HEK293 (cell line): ENCODE measurements around the gene PTPRN2.

Experiments used
- CTCF ChIA-PET: fragments of 350-600 bp; formaldehyde crosslinking; extraction: SDS; loops from one replicate; lab custom pipeline; 2021; ENCODE audit warnings: antibody characterized with exemption; lab: Yijun Ruan, JAX
- POLR2A ChIA-PET: fragments of 300-600 bp; formaldehyde crosslinking; extraction: SDS; loops from one replicate; lab custom pipeline; 2020; ENCODE audit warnings: antibody characterized with exemption, inconsistent platforms; lab: Yijun Ruan, JAX
- H3K27ac ChIP-seq: fragments of 200-500 bp; sonication (Bioruptor generic); 2 replicates; pipeline ENCODE4 v1.5.1; 2014; ENCODE audit warnings: low read depth, low read length, control low read depth, inconsistent platforms; ENCODE audit errors: extremely low read depth
- H3K36me3 ChIP-seq, 2 experiments: fragments of 200-500 bp in 1 of 2; sonication (Bioruptor generic) in 1 of 2; 1 replicate in 1 of 2; 2 replicates in 1 of 2; pipeline ENCODE4 v1.5.1; 2014 to 2017; ENCODE audit warnings: inconsistent platforms in 2 of 2, low read length in 2 of 2; ENCODE audit not compliant: control insufficient read depth in 2 of 2, insufficient read depth in 1 of 2
- H3K4me1 ChIP-seq: fragments of 200-500 bp; sonication (Bioruptor generic); 2 replicates; pipeline ENCODE4 v1.5.1; 2014; ENCODE audit warnings: mild to moderate bottlenecking, low read length, inconsistent platforms; ENCODE audit not compliant: control insufficient read depth, insufficient read depth
- H3K4me3 ChIP-seq: 2 replicates; pipeline ENCODE4 v1.5.1; 2011; ENCODE audit warnings: low read depth, mild to moderate bottlenecking, control low read depth, low read length, moderate library complexity
- H3K9me3 ChIP-seq: fragments of 200-500 bp; sonication (Bioruptor generic); 2 replicates; pipeline ENCODE4 v1.5.1; 2014; ENCODE audit warnings: low read depth, low read length, inconsistent platforms; ENCODE audit not compliant: control insufficient read depth, insufficient read depth
- ATF2 ChIP-seq: fragments of 450-650 bp; formaldehyde crosslinking; IDR thresholded peaks from 2 replicates; pipeline ENCODE4 v1.5.1; 2016; ENCODE audit warnings: missing biosample characterization, missing genetic modification characterization, low read depth
- FEZF1 ChIP-seq: fragments of 450-650 bp; formaldehyde crosslinking; IDR thresholded peaks from 2 replicates; pipeline ENCODE4 v1.5.1; 2016; ENCODE audit warnings: missing biosample characterization, missing genetic modification characterization
- GLI4 ChIP-seq: fragments of 450-650 bp; formaldehyde crosslinking; IDR thresholded peaks from 2 replicates; pipeline ENCODE4 v1.5.1; 2016; ENCODE audit warnings: missing biosample characterization, missing genetic modification characterization
- KLF1 ChIP-seq: fragments of 450-650 bp; formaldehyde crosslinking; IDR thresholded peaks from 2 replicates; pipeline ENCODE4 v1.5.1; 2016; ENCODE audit warnings: missing biosample characterization, missing genetic modification characterization
- KLF8 ChIP-seq: fragments of 450-650 bp; formaldehyde crosslinking; IDR thresholded peaks from 2 replicates; pipeline ENCODE4 v1.5.1; 2016; ENCODE audit warnings: missing biosample characterization, missing genetic modification characterization
- MZF1 ChIP-seq: fragments of 450-650 bp; formaldehyde crosslinking; IDR thresholded peaks from 2 replicates; pipeline ENCODE4 v1.5.1; 2017; ENCODE audit warnings: missing biosample characterization, missing genetic modification characterization, borderline replicate concordance
- OVOL3 ChIP-seq: fragments of 450-650 bp; formaldehyde crosslinking; IDR thresholded peaks from 2 replicates; pipeline ENCODE4 v1.5.1; 2016; ENCODE audit warnings: missing biosample characterization, missing genetic modification characterization
- PATZ1 ChIP-seq: fragments of 450-650 bp; formaldehyde crosslinking; IDR thresholded peaks from 2 replicates; pipeline ENCODE4 v1.5.1; 2016; ENCODE audit warnings: missing biosample characterization, missing genetic modification characterization
- PRDM10 ChIP-seq: fragments of 450-650 bp; formaldehyde crosslinking; IDR thresholded peaks from 2 replicates; pipeline ENCODE4 v1.5.1; 2016; ENCODE audit warnings: missing biosample characterization, missing genetic modification characterization
- REPIN1 ChIP-seq: fragments of 450-650 bp; formaldehyde crosslinking; IDR thresholded peaks from 2 replicates; pipeline ENCODE4 v1.5.1; 2017; ENCODE audit warnings: missing biosample characterization, missing genetic modification characterization, low read depth
- ZBTB21 ChIP-seq: fragments of 450-650 bp; formaldehyde crosslinking; IDR thresholded peaks from 2 replicates; pipeline ENCODE4 v1.5.1; 2017; ENCODE audit warnings: missing biosample characterization, missing genetic modification characterization
- ZBTB26 ChIP-seq: fragments of 450-650 bp; formaldehyde crosslinking; optimal IDR thresholded peaks from 2 replicates; pipeline ENCODE3; 2016; ENCODE audit warnings: missing biosample characterization, mild to moderate bottlenecking, missing genetic modification characterization
- ZBTB7A ChIP-seq: fragments of 450-650 bp; formaldehyde crosslinking; IDR thresholded peaks from 2 replicates; pipeline ENCODE4 v1.5.1; 2016; ENCODE audit warnings: low read depth, missing biosample characterization, missing genetic modification characterization
- ZNF121 ChIP-seq: fragments of 450-650 bp; formaldehyde crosslinking; IDR thresholded peaks from 2 replicates; pipeline ENCODE4 v1.5.1; 2016; ENCODE audit warnings: missing biosample characterization, missing genetic modification characterization
- ZNF132 ChIP-seq: fragments of 450-650 bp; formaldehyde crosslinking; IDR thresholded peaks from 2 replicates; pipeline ENCODE4 v1.5.1; 2017; ENCODE audit warnings: missing biosample characterization, missing genetic modification characterization, borderline replicate concordance
- ZNF2 ChIP-seq: fragments of 450-650 bp; formaldehyde crosslinking; IDR thresholded peaks from 2 replicates; pipeline ENCODE4 v1.5.1; 2016; ENCODE audit warnings: missing biosample characterization, missing genetic modification characterization
- ZNF221 ChIP-seq: fragments of 450-650 bp; formaldehyde crosslinking; IDR thresholded peaks from 2 replicates; pipeline ENCODE4 v1.5.1; 2017; ENCODE audit warnings: missing biosample characterization, missing genetic modification characterization, borderline replicate concordance
- ZNF423 ChIP-seq: fragments of 450-650 bp; formaldehyde crosslinking; IDR thresholded peaks from 2 replicates; pipeline ENCODE4 v1.5.1; 2016; ENCODE audit warnings: missing biosample characterization, missing genetic modification characterization
- ZNF473 ChIP-seq: fragments of 450-650 bp; formaldehyde crosslinking; IDR thresholded peaks from 2 replicates; pipeline ENCODE4 v1.5.1; 2017; ENCODE audit warnings: missing biosample characterization, missing genetic modification characterization
- ZNF488 ChIP-seq: fragments of 450-650 bp; formaldehyde crosslinking; IDR thresholded peaks from 2 replicates; pipeline ENCODE4 v1.5.1; 2016; ENCODE audit warnings: missing biosample characterization, missing genetic modification characterization
- ZNF544 ChIP-seq: fragments of 450-650 bp; formaldehyde crosslinking; IDR thresholded peaks from 2 replicates; pipeline ENCODE4 v1.5.0; 2017; ENCODE audit warnings: missing biosample characterization, missing genetic modification characterization
- ZNF555 ChIP-seq: fragments of 450-650 bp; formaldehyde crosslinking; conservative IDR thresholded peaks from 2 replicates; pipeline ENCODE4 v1.5.1; 2017; ENCODE audit warnings: missing biosample characterization, mild to moderate bottlenecking, missing genetic modification characterization, inconsistent platforms
- ZNF558 ChIP-seq: fragments of 450-650 bp; formaldehyde crosslinking; IDR thresholded peaks from 2 replicates; pipeline ENCODE4 v1.5.1; 2016; ENCODE audit warnings: missing biosample characterization, missing genetic modification characterization
- ZNF777 ChIP-seq: fragments of 450-650 bp; formaldehyde crosslinking; IDR thresholded peaks from 2 replicates; pipeline ENCODE4 v1.5.1; 2017; ENCODE audit warnings: missing biosample characterization, missing genetic modification characterization, borderline replicate concordance
- ZNF843 ChIP-seq: fragments of 450-650 bp; formaldehyde crosslinking; IDR thresholded peaks from 2 replicates; pipeline ENCODE4 v1.5.1; 2016; ENCODE audit warnings: missing biosample characterization, missing genetic modification characterization
- ZXDB ChIP-seq: fragments of 450-650 bp; formaldehyde crosslinking; IDR thresholded peaks from 2 replicates; pipeline ENCODE4 v1.5.1; 2016; ENCODE audit warnings: missing biosample characterization, missing genetic modification characterization

Gene PTPRN2

GRCh38 chr7:158278745-158279320, 308.8 kb downstream of the PTPRN2 start:
- POLR2A ChIA-PET, result no interaction called here
- CTCF ChIA-PET, result interaction anchor here (0.7 kb wide), 1 partner anchor 917 kb away, joined by 3 read pairs; no protein-coding TSS in a partner anchor
- Histone ChIP-seq H3K4me3 (no peak overlapping the region), H3K4me1 (no peaks in the 10 kb centered on the region), H3K27ac (no peak overlapping the region), H3K36me3 (no peaks in the 10 kb centered on the region), H3K9me3 (no peaks in the 10 kb centered on the region)
- TF ChIP-seq ZNF777 (tag by site-specific recombination) (no peak), ZNF221 (tag by site-specific recombination) (no peak), ZNF843 (no peak), ZXDB (no peak), ZNF488 (no peak), KLF1 (tag by site-specific recombination) (no peak), ZNF558 (tag by site-specific recombination) (no peak), ZNF423 (tag by site-specific recombination) (no peak), FEZF1 (tag by site-specific recombination) (no peak), PRDM10 (tag by site-specific recombination) (no peak), ZBTB7A (tag by site-specific recombination) (no peak), MZF1 (tag by site-specific recombination) (no peak), ATF2 (tag by site-specific recombination) (no peak)

GRCh38 chr7:158277219-158278141, 310.1 kb downstream of the PTPRN2 start:
- Histone ChIP-seq H3K4me1 (no peaks in the 10 kb centered on the region), H3K4me3 (no peak overlapping the region), H3K9me3 (no peaks in the 10 kb centered on the region), H3K27ac (no peak overlapping the region), H3K36me3 (no peaks in the 10 kb centered on the region)
- ChIA-PET POLR2A (no interaction called here), CTCF (no interaction called here)
- TF ChIP-seq ZNF544 (tag by site-specific recombination) (no peak), OVOL3 (tag by site-specific recombination) (no peak), ZNF555 (no peak), ZBTB26 (tag by site-specific recombination) (no peak), ZNF132 (tag by site-specific recombination) (no peak), ZNF2 (tag by site-specific recombination) (no peak), REPIN1 (tag by site-specific recombination) (no peak), ZBTB21 (tag by site-specific recombination) (no peak), PATZ1 (tag by site-specific recombination) (no peak), ZNF473 (tag by site-specific recombination) (no peak), GLI4 (tag by site-specific recombination) (no peak), KLF8 (no peak), ZNF121 (tag by site-specific recombination) (no peak)
